IMR-90 (cell line): Measurements from ENCODE around the gene NXPE1.

Experiments used
- BHLHE40 ChIP-seq: fragments of 150-350 bp; IDR thresholded peaks from 2 replicates; pipeline ENCODE4 v1.6.1; 2016; ENCODE audit warnings: mild to moderate bottlenecking, low read depth, low read length
- CEBPB ChIP-seq: IDR thresholded peaks from 2 replicates; pipeline ENCODE4 v1.6.1; 2012; ENCODE audit warnings: low read depth, low read length, improper control_type of control experiment
- CTCF ChIP-seq: conservative IDR thresholded peaks from 2 replicates; pipeline ENCODE4 v1.5.1; 2012; ENCODE audit warnings: mild to moderate bottlenecking, low read depth, low read length, improper control_type of control experiment
- MAZ ChIP-seq: IDR thresholded peaks from 2 replicates; pipeline ENCODE4 v1.6.1; 2012; ENCODE audit warnings: low read depth, mild to moderate bottlenecking, low read length, improper control_type of control experiment, moderate library complexity, borderline replicate concordance
- MXI1 ChIP-seq: IDR thresholded peaks from 2 replicates; pipeline ENCODE4 v1.6.1; 2012; ENCODE audit warnings: low read depth, mild to moderate bottlenecking, low read length, moderate library complexity, borderline replicate concordance
- POLR2A ChIP-seq: IDR thresholded peaks from 2 replicates; pipeline ENCODE4 v1.6.1; 2012; ENCODE audit warnings: mild to moderate bottlenecking, low read depth, low read length
- RAD21 ChIP-seq: IDR thresholded peaks from 2 replicates; pipeline ENCODE4 v1.6.1; 2012; ENCODE audit warnings: low read length, improper control_type of control experiment
- RCOR1 ChIP-seq: IDR thresholded peaks from 2 replicates; pipeline ENCODE4 v1.6.1; 2012; ENCODE audit warnings: mild to moderate bottlenecking, low read length, improper control_type of control experiment; ENCODE audit not compliant: insufficient replicate concordance
- RFX5 ChIP-seq: IDR thresholded peaks from 2 replicates; pipeline ENCODE4 v1.8.0; 2012; ENCODE audit warnings: low read depth, mild to moderate bottlenecking, low read length, moderate library complexity
- SMC3 ChIP-seq: fragments of 150-350 bp; IDR thresholded peaks from 2 replicates; pipeline ENCODE4 v1.6.1; 2016; ENCODE audit warnings: low read depth, mild to moderate bottlenecking, antibody characterized with exemption, low read length, moderate library complexity
- USF2 ChIP-seq: fragments of 150-350 bp; IDR thresholded peaks from 2 replicates; pipeline ENCODE4 v1.6.1; 2017; ENCODE audit warnings: mild to moderate bottlenecking, antibody characterized with exemption, low read length, low read depth

- no peak for TF ChIP-seq CTCF
- no peak for TF ChIP-seq BHLHE40
- no peak for TF ChIP-seq POLR2A
- TF ChIP-seq CEBPB: no peak
- TF ChIP-seq SMC3: no peak
- no peak for TF ChIP-seq RCOR1
- TF ChIP-seq MXI1: no peak
- TF ChIP-seq USF2: no peak
- TF ChIP-seq RFX5: no peak
- TF ChIP-seq RAD21: no peak
- TF ChIP-seq MAZ: no peak
Observed at GRCh38 chr11:114522818-114523217, 36.9 kb downstream of the NXPE1 start.
